HEK293T (cell line): ENCODE data around the gene SLC25A47.
"Not testable (repeated sequence)": the region's sequence is repeated elsewhere in the genome, so short reads cannot be mapped to it uniquely, and the experiment has no call there.

Experiments
- CTCF ChIA-PET: fragments of 350-600 bp; formaldehyde crosslinking; extraction: SDS; loops from one replicate; lab custom pipeline; 2021; ENCODE audit warnings: antibody characterized with exemption, inconsistent platforms; lab: Yijun Ruan, JAX
- POLR2A ChIA-PET: fragments of 350-600 bp; formaldehyde crosslinking; extraction: SDS; loops from one replicate; lab custom pipeline; 2020; ENCODE audit warnings: antibody characterized with exemption, inconsistent platforms; lab: Yijun Ruan, JAX
- DNase-seq: peaks from one replicate; pipeline ENCODE4 v3.0.0; 2012; ENCODE audit warnings: mixed read lengths; ENCODE audit errors: extremely low spot score
- ARNT ChIP-seq: fragments of 450-650 bp; IDR thresholded peaks from 2 replicates; pipeline ENCODE4 v1.6.1; 2017; ENCODE audit warnings: mild to moderate bottlenecking
- BHLHE40 ChIP-seq: fragments of 450-650 bp; IDR thresholded peaks from 2 replicates; pipeline ENCODE4 v1.6.1; 2016; ENCODE audit warnings: mild to moderate bottlenecking, moderate library complexity, borderline replicate concordance
- CTBP1 ChIP-seq: fragments of 450-650 bp; IDR thresholded peaks from 2 replicates; pipeline ENCODE4 v1.6.1; 2016; ENCODE audit warnings: borderline replicate concordance
- ELF4 ChIP-seq: fragments of 450-650 bp; IDR thresholded peaks from 2 replicates; pipeline ENCODE4 v1.6.1; 2017; ENCODE audit warnings: antibody characterized with exemption
- FOXA1 ChIP-seq: fragments of 450-650 bp; IDR thresholded peaks from 2 replicates; pipeline ENCODE4 v1.6.1; 2016; ENCODE audit warnings: mild to moderate bottlenecking
- FOXK2 ChIP-seq: fragments of 450-650 bp; IDR thresholded peaks from 2 replicates; pipeline ENCODE4 v1.6.1; 2016; ENCODE audit warnings: mild to moderate bottlenecking
- FOXM1 ChIP-seq: fragments of 450-650 bp; IDR thresholded peaks from 2 replicates; pipeline ENCODE4 v1.6.1; 2017; ENCODE audit warnings: mild to moderate bottlenecking, borderline replicate concordance
- HDGF ChIP-seq: fragments of 450-650 bp; IDR thresholded peaks from 2 replicates; pipeline ENCODE4 v1.6.1; 2017; ENCODE audit warnings: antibody characterized with exemption, borderline replicate concordance
- L3MBTL2 ChIP-seq: fragments of 450-650 bp; conservative IDR thresholded peaks from 2 replicates; pipeline ENCODE4 v1.6.1; 2016; ENCODE audit warnings: mild to moderate bottlenecking
- LEF1 ChIP-seq: fragments of 450-650 bp; IDR thresholded peaks from 2 replicates; pipeline ENCODE4 v1.6.1; 2017; ENCODE audit warnings: mild to moderate bottlenecking, borderline replicate concordance
- NFRKB ChIP-seq: fragments of 450-650 bp; IDR thresholded peaks from 2 replicates; pipeline ENCODE4 v1.6.1; 2016; ENCODE audit warnings: mild to moderate bottlenecking, moderate library complexity
- SP1 ChIP-seq: fragments of 450-650 bp; IDR thresholded peaks from 2 replicates; pipeline ENCODE4 v1.6.1; 2017
- SUZ12 ChIP-seq: fragments of 450-650 bp; IDR thresholded peaks from 2 replicates; pipeline ENCODE4 v1.6.1; 2016; ENCODE audit warnings: mild to moderate bottlenecking
- TARDBP ChIP-seq: fragments of 450-650 bp; IDR thresholded peaks from 2 replicates; pipeline ENCODE4 v1.6.1; 2016
- ZNF384 ChIP-seq: fragments of 450-650 bp; IDR thresholded peaks from 2 replicates; pipeline ENCODE4 v1.6.1; 2016
- TF ChIP-seq, protein P1 (sequence below): fragments of 450-650 bp; IDR thresholded peaks from 2 replicates; pipeline ENCODE4 v1.6.1; 2016

The SLC25A47 gene

DNA sequence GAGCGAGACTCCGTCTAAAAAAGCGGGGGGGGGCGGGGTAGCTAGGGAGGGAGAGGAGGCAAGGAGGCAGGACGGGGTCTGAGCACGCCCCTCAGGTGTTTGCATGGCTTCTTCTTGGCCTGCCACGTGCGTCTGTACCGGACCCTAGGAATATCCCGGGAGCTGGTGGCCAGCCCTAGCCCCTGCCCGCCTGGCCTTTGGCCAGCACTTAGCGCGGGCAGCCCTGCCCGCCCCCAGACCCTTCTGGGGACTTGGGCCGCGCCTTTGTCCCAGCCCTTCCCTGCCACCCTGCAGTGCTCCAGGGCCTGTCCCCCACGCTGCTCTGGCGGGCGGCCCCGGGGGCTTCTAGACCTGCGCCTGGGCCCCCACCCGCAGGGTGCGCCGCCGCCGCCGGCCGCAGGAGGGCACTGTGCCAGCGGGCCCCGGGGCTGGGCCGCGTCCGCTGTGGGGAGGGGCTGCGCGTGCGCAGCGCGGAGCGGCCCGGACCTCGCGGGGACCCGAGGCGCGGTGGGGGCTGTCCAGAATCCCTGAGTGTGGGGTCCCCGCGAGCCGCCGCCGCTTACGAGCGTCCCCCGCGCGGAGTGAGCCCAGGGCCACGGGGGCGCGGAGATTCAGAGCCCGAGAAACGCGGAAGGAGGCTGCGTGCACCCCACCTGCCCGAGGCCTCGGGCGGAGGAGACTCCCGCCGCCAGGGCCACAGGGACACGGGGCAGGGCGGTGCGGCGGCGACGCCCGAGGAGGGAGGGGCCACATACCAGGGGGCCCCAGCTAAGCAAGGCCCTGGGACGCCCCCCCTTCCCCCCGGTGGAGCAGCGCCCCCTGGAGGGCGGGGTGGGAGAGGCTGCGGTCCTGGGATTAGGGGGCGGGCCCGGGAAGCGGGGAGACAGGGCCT, 37.9 kb upstream of the SLC25A47 start:
- TF ChIP-seq ARNT, result peak; percentile 54; the same call in 1 of the 2 replicates
- TF ChIP-seq BHLHE40, result no peak
- TF ChIP-seq FOXM1, result peak; percentile 95
- TF ChIP-seq L3MBTL2, result peak; percentile 91
- peak; percentile 95 for DNase-seq
- POLR2A ChIA-PET, result interaction anchor here (0.7 to 2.1 kb wide), 3 partner anchors 18 to 90 kb away, joined by 3 to 6 read pairs (median 4); a partner anchor contains a TSS
- CTCF ChIA-PET, result interaction anchor here (0.5 to 1.3 kb wide), 6 partner anchors 9 to 44 kb away, joined by 3 to 5 read pairs (median 4); no protein-coding TSS in a partner anchor

DNA sequence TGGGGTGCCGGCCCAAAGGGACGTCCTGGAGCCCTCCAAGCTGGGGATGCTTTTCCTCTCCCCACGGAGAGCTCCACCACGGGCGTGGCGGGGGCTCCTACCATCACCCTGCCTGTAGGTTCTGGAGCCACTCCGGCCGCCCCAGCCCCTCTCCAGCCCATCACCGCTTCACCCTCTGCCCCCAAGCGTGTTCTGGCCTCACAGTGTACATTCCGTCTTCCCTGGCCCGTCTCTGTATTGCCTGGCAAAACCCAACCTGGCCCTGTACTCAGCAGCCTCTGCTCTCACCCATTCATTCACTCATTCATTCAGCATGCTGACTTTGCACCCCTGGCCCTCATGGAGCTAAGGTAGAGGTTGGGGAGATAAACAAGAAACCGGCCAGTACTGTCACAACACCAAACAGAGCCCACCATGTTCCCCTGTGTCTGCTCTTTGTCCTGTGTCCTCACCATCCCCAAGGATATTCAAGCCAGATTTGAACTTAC, 37.2 kb upstream of the SLC25A47 start:
- POLR2A ChIA-PET, result interaction anchor here (0.7 to 1.0 kb wide), 2 partner anchors 72 to 89 kb away, joined by 3 to 4 read pairs; a partner anchor contains a TSS
- no peak for TF ChIP-seq ELF4
- no peak for TF ChIP-seq HDGF
- TF ChIP-seq CTBP1, result no peak
- TF ChIP-seq ZNF384, result no peak

DNA sequence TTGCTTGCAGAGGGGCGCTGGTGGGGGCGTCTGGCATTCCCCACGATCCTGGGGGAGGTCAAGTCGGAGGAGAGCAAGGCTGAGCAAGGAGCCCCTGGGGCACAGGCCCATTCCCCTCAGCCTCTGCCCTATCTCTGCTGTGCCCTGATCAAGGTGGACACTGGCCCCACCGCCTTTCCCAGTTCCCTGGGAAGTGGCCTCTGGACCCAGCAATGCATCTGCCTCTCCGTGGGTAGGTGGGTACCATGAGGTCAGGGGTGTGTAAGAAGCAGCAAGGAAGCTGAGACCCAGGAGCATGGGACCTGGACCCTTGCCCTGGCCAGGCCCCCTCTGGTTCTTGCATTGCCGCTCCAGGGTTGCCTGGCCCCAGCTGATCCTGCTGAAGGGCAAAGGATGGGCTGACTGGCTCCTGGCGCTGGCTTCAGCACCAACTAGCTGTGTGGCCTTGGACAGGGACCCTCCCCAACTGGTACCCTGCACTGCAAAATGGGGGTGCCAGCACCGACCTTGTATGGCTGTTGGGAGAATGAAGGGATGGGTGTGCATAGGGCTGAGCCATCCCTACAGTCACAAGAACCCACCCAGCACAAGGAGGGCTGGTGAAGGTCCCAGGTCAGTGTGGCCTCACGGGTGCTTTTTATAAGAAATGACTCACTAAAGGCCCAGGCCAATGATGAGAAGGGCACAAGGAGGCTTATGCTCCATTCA, 36.5 kb upstream of the SLC25A47 start:
- CTCF ChIA-PET, result interaction anchor here (0.7 to 1.3 kb wide), 3 partner anchors 8 to 16 kb away, joined by 3 to 5 read pairs (median 4); no protein-coding TSS in a partner anchor
- TF ChIP-seq SP1, result no peak
- TF ChIP-seq, protein P1, sequence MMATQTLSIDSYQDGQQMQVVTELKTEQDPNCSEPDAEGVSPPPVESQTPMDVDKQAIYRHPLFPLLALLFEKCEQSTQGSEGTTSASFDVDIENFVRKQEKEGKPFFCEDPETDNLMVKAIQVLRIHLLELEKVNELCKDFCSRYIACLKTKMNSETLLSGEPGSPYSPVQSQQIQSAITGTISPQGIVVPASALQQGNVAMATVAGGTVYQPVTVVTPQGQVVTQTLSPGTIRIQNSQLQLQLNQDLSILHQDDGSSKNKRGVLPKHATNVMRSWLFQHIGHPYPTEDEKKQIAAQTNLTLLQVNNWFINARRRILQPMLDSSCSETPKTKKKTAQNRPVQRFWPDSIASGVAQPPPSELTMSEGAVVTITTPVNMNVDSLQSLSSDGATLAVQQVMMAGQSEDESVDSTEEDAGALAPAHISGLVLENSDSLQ, result no peak
- TF ChIP-seq FOXM1, result no peak
- TF ChIP-seq NFRKB, result no peak
- no peak for TF ChIP-seq FOXK2
- no peak for TF ChIP-seq ARNT
- no peak for TF ChIP-seq LEF1
- no peak for TF ChIP-seq BHLHE40
- TF ChIP-seq CTBP1, result no peak
- TF ChIP-seq ZNF384, result no peak
- TF ChIP-seq ELF4, result no peak
- TF ChIP-seq HDGF, result no peak
- no peak for TF ChIP-seq SUZ12
- no peak for TF ChIP-seq L3MBTL2
- TF ChIP-seq TARDBP, result no peak
- no peak for TF ChIP-seq FOXA1
- POLR2A ChIA-PET, result interaction anchor here (1.0 kb wide), 1 partner anchor 72 kb away, joined by 4 read pairs; no protein-coding TSS in a partner anchor

More for the DNA sequence above, 37.2 kb upstream of the SLC25A47 start:
- CTCF ChIA-PET, result interaction anchor here (0.7 to 1.3 kb wide), 4 partner anchors 9 to 45 kb away, joined by 3 to 5 read pairs (median 4); no protein-coding TSS in a partner anchor
- DNase-seq, result no peak

DNA sequence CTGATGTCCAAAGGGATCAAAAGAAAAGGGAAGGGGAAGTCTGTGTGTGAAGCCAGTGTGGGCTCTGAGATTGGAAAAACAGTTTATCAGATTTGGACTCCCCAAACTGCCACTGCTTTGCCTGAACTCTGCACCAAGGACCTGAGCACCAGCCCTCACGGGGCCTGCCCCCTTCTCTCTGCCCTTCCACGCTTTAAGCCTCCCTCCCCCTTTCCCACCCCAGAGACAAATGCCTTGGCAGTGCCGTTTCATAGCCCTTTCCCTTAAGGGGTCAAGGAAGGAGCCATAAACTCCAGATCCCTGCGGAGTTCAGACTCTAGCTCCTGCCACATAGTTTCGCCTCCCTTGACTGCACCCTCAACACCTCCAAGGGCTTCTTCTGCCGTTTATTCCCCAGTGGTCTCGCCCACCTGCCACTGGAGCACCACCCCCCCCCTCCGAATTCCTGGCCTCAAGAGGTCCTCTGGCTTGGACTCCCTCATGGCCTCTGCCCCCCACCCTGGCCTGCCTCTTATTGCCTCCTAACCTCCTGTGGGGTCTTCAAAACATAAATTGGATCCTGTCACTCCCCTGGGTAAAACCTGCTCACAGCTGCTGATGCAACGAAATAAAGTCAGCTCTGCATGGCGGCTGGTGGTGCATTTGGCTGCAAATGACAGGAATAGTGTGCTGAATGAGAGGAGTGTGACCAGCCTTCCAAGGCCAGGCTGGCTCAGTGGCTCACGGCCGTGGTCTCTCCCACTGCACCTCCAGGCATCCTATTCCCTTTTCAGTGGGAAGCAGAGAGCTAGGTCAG, 35.7 kb upstream of the SLC25A47 start:
- DNase-seq, result no peak
- ChIA-PET CTCF (no interaction called here), POLR2A (interaction anchor here (1.4 kb wide), 1 partner anchor 88 kb away, joined by 3 read pairs; a partner anchor contains a TSS)
- TF ChIP-seq HDGF (no peak), BHLHE40 (no peak), FOXA1 (no peak), LEF1 (no peak), SP1 (no peak), FOXM1 (no peak), ZNF384 (no peak), L3MBTL2 (no peak), NFRKB (no peak), ELF4 (no peak), TARDBP (no peak)

More for the DNA sequence above, 36.5 kb upstream of the SLC25A47 start:
- no peak for DNase-seq

DNA sequence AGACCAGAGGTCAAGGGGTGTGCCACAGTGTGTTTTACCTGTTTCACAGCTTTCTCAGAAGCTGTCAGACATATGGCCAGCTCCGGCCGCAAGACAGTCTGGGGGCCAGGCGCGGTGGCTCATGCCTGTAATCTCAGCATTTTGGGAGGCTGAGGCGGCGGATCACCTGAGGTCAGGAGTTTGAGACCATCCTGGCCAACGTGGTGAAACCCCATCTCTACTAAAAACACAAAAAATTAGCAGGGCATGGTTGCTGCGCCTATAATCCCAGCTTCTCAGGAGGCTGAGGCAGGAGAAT, 35.2 kb upstream of the SLC25A47 start:
- DNase-seq, CTCF ChIA-PET: not testable (repeated sequence)
- POLR2A ChIA-PET, result interaction anchor here (1.4 kb wide), 1 partner anchor 87 kb away, joined by 3 read pairs; a partner anchor contains a TSS

DNA sequence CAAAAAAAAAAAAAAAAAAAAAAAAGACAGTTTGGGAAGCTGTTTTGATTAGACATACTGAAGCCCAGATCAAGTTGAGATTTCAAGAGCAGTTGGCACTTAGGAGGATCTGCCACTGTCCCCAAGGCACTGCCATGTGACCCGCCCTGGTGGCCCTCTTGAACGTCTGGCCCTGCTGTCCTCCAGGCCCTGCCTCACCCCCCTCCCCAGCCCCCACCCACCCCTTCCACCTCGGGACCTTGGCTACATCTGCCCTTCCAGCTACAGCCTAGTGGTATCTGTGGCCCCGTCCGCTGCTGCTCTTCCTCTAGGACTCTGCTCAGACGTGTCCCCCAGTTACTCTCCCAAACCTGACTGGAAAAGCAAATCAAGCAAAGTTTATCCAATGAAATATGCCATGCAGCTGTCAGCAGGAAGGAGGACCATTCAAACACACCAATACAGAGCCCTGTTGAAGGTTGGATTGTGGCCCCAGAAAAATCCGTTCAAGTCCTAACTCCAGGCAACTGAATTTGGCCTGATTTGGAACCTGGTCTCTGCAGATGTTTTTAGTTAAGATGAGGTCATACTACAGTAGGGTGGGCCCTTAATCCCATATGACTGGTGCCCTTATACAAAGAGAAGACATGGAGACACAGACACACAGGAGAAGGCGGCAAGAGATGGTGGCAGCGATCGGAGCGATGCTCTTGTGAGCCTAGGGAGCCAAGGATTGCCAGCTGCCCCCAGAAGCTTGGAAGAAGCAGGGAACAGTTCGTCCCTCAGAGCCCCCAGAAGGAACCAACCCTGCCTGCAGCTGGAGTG, 34.6 kb upstream of the SLC25A47 start:
- TF ChIP-seq ARNT (no peak), CTBP1 (no peak), LEF1 (no peak), FOXA1 (no peak), HDGF (no peak), ZNF384 (no peak)
- TF ChIP-seq, protein P1, result no peak
- ChIA-PET CTCF (no interaction called here), POLR2A (interaction anchor here (1.4 kb wide), 1 partner anchor 87 kb away, joined by 3 read pairs; a partner anchor contains a TSS)
- DNase-seq, result no peak
